Breast epithelium (tissue), 4 donors: ENCODE measurements around the gene LAMB4. TPM values are rescaled to one million over a fixed set of nuclear protein-coding genes. Genes with fewer than 3 reads are reported as not detected.

Source experiments
- DNase-seq, 2 donors: peaks; one replicate each; pipeline ENCODE4 v3.0.0-alpha.2; 2019; ENCODE audit warnings: low spot score in 2 of 2
- H3K27ac ChIP-seq, 2 donors: fragments of 200-600 bp; sonication (generic) in 1 of 2; one replicate each; pipeline ENCODE4 v1.5.1; 2016 to 2019; ENCODE audit warnings: mild to moderate bottlenecking in 1 of 2
- H3K27me3 ChIP-seq, 2 donors: fragments of 200-600 bp; sonication (generic) in 1 of 2; one replicate each; pipeline versions ENCODE4 v1.5.1 to v1.6.0; 2017 to 2019; ENCODE audit warnings: control low read depth in 1 of 2, mild to moderate bottlenecking in 1 of 2
- H3K36me3 ChIP-seq: fragments of 200-600 bp; one replicate; pipeline ENCODE4 v1.5.1; 2019
- H3K4me1 ChIP-seq, 2 donors: fragments of 200-600 bp; sonication (generic); one replicate each; pipeline ENCODE4 v1.5.1; 2016 to 2019; ENCODE audit warnings: control low read depth in 1 of 2
- H3K4me3 ChIP-seq, 3 donors: fragments of 200-600 bp; sonication (generic); 1 replicate in 2 of 3; 2 replicates in 1 of 3; pipeline ENCODE4 v1.5.1; 2016 to 2019; ENCODE audit warnings: mild to moderate bottlenecking in 3 of 3, moderate library complexity in 2 of 3
- H3K9me3 ChIP-seq, 2 donors: fragments of 200-600 bp; sonication (generic) in 1 of 2; one replicate each; pipeline ENCODE4 v1.5.1; 2016 to 2019; ENCODE audit warnings: control low read depth in 1 of 2
- POLR2A ChIP-seq: fragments of 450-650 bp; IDR thresholded peaks from one replicate; pipeline ENCODE4 v1.6.1; 2016; ENCODE audit warnings: antibody characterized with exemption, mild to moderate bottlenecking, moderate library complexity
- POLR2AphosphoS5 ChIP-seq, 3 donors: sonication (generic); formaldehyde crosslinking; IDR thresholded peaks; one replicate each; pipeline ENCODE4 v1.6.1; 2017; ENCODE audit warnings: antibody characterized with exemption in 3 of 3
- intact Hi-C: fragments of 100-400 bp; cut with DNase I; formaldehyde crosslinking; loops from one replicate; pipeline ENCODE4 v1.15.1; 2023; ENCODE audit warnings: low total_unique reads
- total RNA-seq, 3 donors: library from RNA; depleted of rRNA; stranded (reverse); fragments of >200 nt; gene quantifications; one replicate each; pipeline ENCODE4 v1.1.0, GENCODE V29; 2016
- TF ChIP-seq, protein P1 (sequence below), 3 donors: fragments of 450-650 bp; IDR thresholded peaks; one replicate each; pipeline ENCODE4 v1.5.1; 2016 to 2017; ENCODE audit warnings: antibody characterized with exemption in 3 of 3, mild to moderate bottlenecking in 3 of 3, moderate library complexity in 3 of 3

Gene LAMB4
- total RNA-seq, 3 donors from 2014 or later = 0.29 to 0.98 (median 0.48) TPM

DNA sequence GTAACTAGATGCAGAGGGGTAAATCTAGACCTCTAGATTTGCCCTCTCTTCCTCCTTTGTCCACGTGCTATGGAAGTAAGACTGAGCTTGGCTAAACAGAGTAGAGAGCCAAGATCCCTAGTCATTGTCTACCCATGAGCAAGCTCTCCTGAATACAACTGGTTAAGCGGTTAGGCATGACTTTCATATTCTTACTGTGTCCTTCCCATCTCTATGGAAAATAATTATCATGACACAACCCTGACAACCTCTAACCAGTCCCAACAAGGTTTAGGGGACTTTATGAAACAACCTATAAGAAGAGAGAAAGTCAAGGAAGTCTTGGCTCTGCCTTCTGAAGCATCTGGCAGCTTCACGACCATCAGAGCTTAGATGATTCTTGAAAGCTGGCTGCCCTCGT lies 7.8 kb upstream of the LAMB4 start:
- Histone ChIP-seq H3K4me3 (no peak overlapping the region), H3K27ac (no peak overlapping the region), H3K9me3 (no peaks in the 10 kb centered on the region), H3K36me3 (no peaks in the 10 kb centered on the region), H3K4me1 (no peaks in the 10 kb centered on the region), H3K27me3 (no peaks in the 10 kb centered on the region)
- no peak for DNase-seq
- TF ChIP-seq POLR2AphosphoS5 (IDR thresholded peaks at IDR 0.05) (no peak), POLR2A (no peak)
- TF ChIP-seq, protein P1, sequence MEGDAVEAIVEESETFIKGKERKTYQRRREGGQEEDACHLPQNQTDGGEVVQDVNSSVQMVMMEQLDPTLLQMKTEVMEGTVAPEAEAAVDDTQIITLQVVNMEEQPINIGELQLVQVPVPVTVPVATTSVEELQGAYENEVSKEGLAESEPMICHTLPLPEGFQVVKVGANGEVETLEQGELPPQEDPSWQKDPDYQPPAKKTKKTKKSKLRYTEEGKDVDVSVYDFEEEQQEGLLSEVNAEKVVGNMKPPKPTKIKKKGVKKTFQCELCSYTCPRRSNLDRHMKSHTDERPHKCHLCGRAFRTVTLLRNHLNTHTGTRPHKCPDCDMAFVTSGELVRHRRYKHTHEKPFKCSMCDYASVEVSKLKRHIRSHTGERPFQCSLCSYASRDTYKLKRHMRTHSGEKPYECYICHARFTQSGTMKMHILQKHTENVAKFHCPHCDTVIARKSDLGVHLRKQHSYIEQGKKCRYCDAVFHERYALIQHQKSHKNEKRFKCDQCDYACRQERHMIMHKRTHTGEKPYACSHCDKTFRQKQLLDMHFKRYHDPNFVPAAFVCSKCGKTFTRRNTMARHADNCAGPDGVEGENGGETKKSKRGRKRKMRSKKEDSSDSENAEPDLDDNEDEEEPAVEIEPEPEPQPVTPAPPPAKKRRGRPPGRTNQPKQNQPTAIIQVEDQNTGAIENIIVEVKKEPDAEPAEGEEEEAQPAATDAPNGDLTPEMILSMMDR (IDR thresholded peaks at IDR 0.05) = no peak
- intact Hi-C loops = no loop called here

DNA sequence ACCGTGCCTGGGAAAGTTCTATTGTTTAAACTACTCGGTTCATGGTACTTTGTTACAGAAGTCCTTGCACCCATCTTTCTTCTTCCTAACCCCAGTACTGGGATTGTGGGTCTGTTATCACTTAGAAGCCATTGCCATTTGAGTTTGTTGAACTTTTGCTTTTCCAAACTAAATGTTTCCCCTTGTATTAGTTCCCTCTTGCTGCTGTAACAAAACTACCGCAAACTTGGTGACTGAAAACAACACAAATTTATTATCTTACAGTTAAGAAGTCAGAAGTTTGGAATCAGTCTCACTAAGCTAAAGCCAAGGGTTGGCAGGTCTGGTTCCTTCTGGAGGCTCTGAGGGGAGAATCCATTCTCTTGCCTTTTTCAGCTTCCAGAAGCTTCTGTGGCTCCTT lies 6.9 kb upstream of the LAMB4 start:
- H3K27me3 ChIP-seq = no peaks in the 10 kb centered on the region
- H3K9me3 ChIP-seq = no peaks in the 10 kb centered on the region
- no peaks in the 10 kb centered on the region for H3K36me3 ChIP-seq
- H3K27ac ChIP-seq = no peak overlapping the region
- intact Hi-C loops = no loop called here
- DNase-seq = no peak
- H3K4me3 ChIP-seq = no peak overlapping the region
- H3K4me1 ChIP-seq = no peaks in the 10 kb centered on the region
- TF ChIP-seq, protein P1 (IDR thresholded peaks at IDR 0.05) = no peak
- TF ChIP-seq POLR2A = no peak
- TF ChIP-seq POLR2AphosphoS5 (IDR thresholded peaks at IDR 0.05) = no peak

DNA sequence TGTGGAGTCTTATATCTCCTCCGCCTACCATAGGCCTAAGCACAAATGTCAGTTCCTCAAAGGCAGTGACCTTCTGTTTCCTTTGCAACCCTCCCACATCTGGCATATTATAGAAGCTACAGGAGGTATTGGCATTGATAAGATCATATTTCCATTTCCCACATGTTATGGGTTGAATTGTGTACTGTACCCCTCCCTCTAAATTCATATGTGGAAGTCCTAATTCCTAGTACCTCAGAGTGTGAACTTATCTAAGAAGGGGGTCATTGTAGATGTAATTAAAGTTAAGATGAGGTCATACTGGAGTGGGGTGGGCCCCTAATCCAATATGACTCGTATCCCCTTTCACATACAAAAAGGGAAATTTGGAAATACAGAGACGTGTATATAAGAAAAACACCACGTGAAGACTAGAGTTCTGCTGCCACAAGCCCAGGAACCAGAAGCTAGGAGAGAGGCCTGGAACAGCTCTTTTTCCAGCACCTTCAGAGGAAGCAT lies 6.1 kb upstream of the LAMB4 start:
- no peaks in the 10 kb centered on the region for H3K36me3 ChIP-seq
- TF ChIP-seq POLR2AphosphoS5 (IDR thresholded peaks at IDR 0.05) (no peak), POLR2A (no peak)
- TF ChIP-seq, protein P1 (IDR thresholded peaks at IDR 0.05) = no peak

DNA sequence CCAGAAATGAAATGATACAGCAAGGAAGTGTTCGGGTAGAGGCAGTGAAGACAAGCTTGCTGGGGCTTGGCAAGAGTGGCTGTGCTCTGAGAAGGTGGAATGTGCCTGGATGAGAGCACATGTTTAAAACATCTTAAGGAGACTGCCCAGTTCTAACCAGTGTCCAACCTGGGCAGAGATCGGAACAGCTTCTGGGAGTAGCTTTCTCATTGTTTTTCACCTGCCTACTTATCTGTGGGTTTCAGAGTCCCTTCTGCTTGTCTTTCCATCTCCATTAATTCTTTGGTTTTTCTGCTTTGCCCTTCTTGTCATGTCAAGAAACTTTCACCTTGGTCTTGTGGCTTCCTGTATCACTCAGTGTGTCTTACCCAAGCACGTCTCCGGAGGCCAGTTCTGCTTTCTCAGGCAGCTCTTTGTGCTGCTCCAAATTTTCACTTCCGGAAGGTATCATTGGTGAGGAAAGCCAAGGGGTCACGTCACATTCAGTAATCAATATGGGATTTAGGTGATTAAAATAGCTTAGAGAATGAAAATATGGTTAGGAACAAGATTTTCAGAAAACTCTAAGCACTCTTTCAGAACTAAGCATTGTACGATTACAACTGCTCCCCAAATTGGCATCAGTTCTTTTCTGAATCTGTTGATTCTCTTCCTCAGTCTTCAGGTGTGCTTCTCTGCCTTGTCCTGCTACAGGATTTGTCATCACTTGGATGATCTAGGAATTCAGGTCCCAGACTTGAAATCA lies 5.5 kb upstream of the LAMB4 start:
- no peaks in the 10 kb centered on the region for H3K27me3 ChIP-seq
- no peak overlapping the region for H3K27ac ChIP-seq
- no peak overlapping the region for H3K4me3 ChIP-seq
- no peak for DNase-seq
- intact Hi-C loops = no loop called here
- H3K4me1 ChIP-seq = no peaks in the 10 kb centered on the region
- no peaks in the 10 kb centered on the region for H3K36me3 ChIP-seq
- no peak for TF ChIP-seq POLR2AphosphoS5 (IDR thresholded peaks at IDR 0.05)
- TF ChIP-seq, protein P1 (IDR thresholded peaks at IDR 0.05) = no peak
- TF ChIP-seq POLR2A = no peak
- H3K9me3 ChIP-seq = no peaks in the 10 kb centered on the region

More for the DNA sequence above, 6.1 kb upstream of the LAMB4 start:
- Histone ChIP-seq H3K27ac (no peak overlapping the region), H3K9me3 (no peaks in the 10 kb centered on the region), H3K27me3 (no peaks in the 10 kb centered on the region), H3K4me1 (no peaks in the 10 kb centered on the region), H3K4me3 (no peak overlapping the region)
- intact Hi-C loops = no loop called here
- no peak for DNase-seq

DNA sequence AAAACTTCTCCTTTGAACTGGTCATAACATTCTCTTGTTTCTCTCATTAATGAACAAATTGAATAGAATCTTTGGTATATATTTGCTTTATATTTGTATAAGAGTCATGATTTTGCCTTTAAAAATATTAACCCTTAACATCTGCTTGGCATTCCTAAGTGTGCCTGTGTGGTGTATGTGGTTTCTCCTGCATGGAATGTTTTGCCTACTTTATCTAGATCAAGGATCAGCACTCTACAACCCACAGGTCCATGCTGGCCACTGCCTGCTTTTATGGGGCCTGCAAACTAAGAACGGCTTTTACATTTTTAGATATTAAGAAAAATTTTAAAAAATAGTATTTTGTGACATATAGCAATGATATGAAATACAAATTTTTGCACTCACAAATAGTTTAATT lies 4.3 kb upstream of the LAMB4 start:
- DNase-seq = no peak
- H3K9me3 ChIP-seq = no peaks in the 10 kb centered on the region
- no peak overlapping the region for H3K27ac ChIP-seq
- intact Hi-C loops = no loop called here
- no peaks in the 10 kb centered on the region for H3K4me1 ChIP-seq
- TF ChIP-seq POLR2AphosphoS5 (IDR thresholded peaks at IDR 0.05) (no peak), POLR2A (no peak)
- TF ChIP-seq, protein P1 (IDR thresholded peaks at IDR 0.05) = no peak
- H3K4me3 ChIP-seq = no peak overlapping the region
- no peaks in the 10 kb centered on the region for H3K27me3 ChIP-seq
- no peaks in the 10 kb centered on the region for H3K36me3 ChIP-seq
